ENCODE data around the gene OR6C3.

OR6C3 gene

GRCh38 chr12:55372521-55372920 is 42.0 kb downstream of the OR6C3 start:
- Histone ChIP-seq H3K27me3 (ENCODE audit: control insufficient read depth, insufficient read depth, low read length) (no peaks in the 10 kb centered on the region), H3K9me3 (ENCODE audit: control insufficient read depth, insufficient read depth, low read length) (no peaks in the 10 kb centered on the region), H3K4me3 (ENCODE audit: low read length) (no peak overlapping the region), H3K36me3 (ENCODE audit: control insufficient read depth, insufficient read depth, low read length) (no peaks in the 10 kb centered on the region), H3K4me1 (ENCODE audit: control insufficient read depth, insufficient read depth, low read length) (no peaks in the 10 kb centered on the region), H3K27ac (ENCODE audit: low read length) (no peak overlapping the region)
- no peak for DNase-seq (ENCODE audit: low read depth, low spot score)
- no CpG with 5 or more reads among the region's 4 CpGs for WGBS (ENCODE audit: insufficient coverage, insufficient read length)

All from iPS DF 6.9 (cell line).